ENCODE measurements around the gene IFNGR1.

- TF ChIP-seq POLR2A (IDR thresholded peaks at IDR 0.05; ENCODE audit: low read depth, low read length) (no peak), POLR2AphosphoS5 (IDR thresholded peaks at IDR 0.05; ENCODE audit: low read depth, low read length) (no peak), TAF1 (IDR thresholded peaks at IDR 0.05; ENCODE audit: low read depth, low read length) (no peak), SPI1 (IDR thresholded peaks at IDR 0.05; ENCODE audit: low read depth, low read length) (no peak)
Observed at GRCh38 chr6:137171053-137171374, 48.2 kb downstream of the IFNGR1 start.

All from GM12891 (cell line).